Osteoblast (primary cell): ENCODE results near the gene ZNF500. TPM values are rescaled to one million over a fixed set of nuclear protein-coding genes. Genes with fewer than 3 reads are reported as not detected.

Source experiments
- DNase-seq: peaks from one replicate; pipeline ENCODE4 v3.0.0; 2011; ENCODE audit warnings: low spot score, mixed read lengths; ENCODE audit not compliant: insufficient read length; ENCODE audit errors: missing footprints
- H2AFZ ChIP-seq: 2 replicates; pipeline ENCODE4 v1.6.0; 2011; ENCODE audit warnings: mild to moderate bottlenecking, low read length
- H3K27ac ChIP-seq: 2 replicates; pipeline ENCODE4 v1.5.1; 2011; ENCODE audit warnings: mild to moderate bottlenecking, low read depth, low read length, moderate library complexity
- H3K27me3 ChIP-seq: 2 replicates; pipeline ENCODE4 v1.6.0; 2012; ENCODE audit warnings: mild to moderate bottlenecking, control low read depth, inconsistent platforms, low read length, moderate library complexity; ENCODE audit not compliant: insufficient read depth
- H3K36me3 ChIP-seq: 2 replicates; pipeline ENCODE4 v1.5.1; 2011; ENCODE audit warnings: mild to moderate bottlenecking, low read length, control low read depth, moderate library complexity; ENCODE audit not compliant: insufficient read depth
- H3K4me1 ChIP-seq: 2 replicates; pipeline ENCODE4 v1.5.1; 2011; ENCODE audit warnings: mild to moderate bottlenecking, low read length, control low read depth, moderate library complexity; ENCODE audit not compliant: insufficient read depth
- H3K4me2 ChIP-seq: 2 replicates; pipeline ENCODE4 v1.6.0; 2011; ENCODE audit warnings: mild to moderate bottlenecking, low read length; ENCODE audit not compliant: insufficient read depth
- H3K4me3 ChIP-seq: fragments of 200-600 bp; sonication (generic); 3 replicates; pipeline ENCODE4 v1.5.1; 2012; ENCODE audit warnings: mild to moderate bottlenecking, low read length, inconsistent platforms; ENCODE audit not compliant: insufficient read depth
- H3K79me2 ChIP-seq: 2 replicates; pipeline ENCODE4 v1.6.0; 2012; ENCODE audit warnings: mild to moderate bottlenecking, low read length, control low read depth, inconsistent platforms; ENCODE audit not compliant: insufficient read depth
- H3K9me3 ChIP-seq: 2 replicates; pipeline ENCODE4 v1.5.1; 2011; ENCODE audit warnings: low read depth, low read length, control low read depth
- H4K20me1 ChIP-seq: 2 replicates; pipeline ENCODE4 v1.6.0; 2012; ENCODE audit warnings: mild to moderate bottlenecking, low read length, control low read depth; ENCODE audit not compliant: insufficient read depth
- total RNA-seq: library from RNA; depleted of rRNA; stranded (reverse); fragments of >200 nt; gene quantifications from 2 replicates; pipeline ENCODE4 v1.2.3, GENCODE V29; 2012
- TF ChIP-seq, protein P1 (sequence below): IDR thresholded peaks from 2 replicates; pipeline ENCODE4 v1.5.1; 2011; ENCODE audit warnings: mild to moderate bottlenecking, low read depth, low read length, moderate library complexity; ENCODE audit errors: extremely low read depth

ZNF500 gene
- total RNA-seq, 1 donor = 14.5 TPM

- Histone ChIP-seq H3K4me1 (no peaks in the 10 kb centered on the region), H3K4me3 (no peak overlapping the region), H3K36me3 (peaks cover 57% of the 10 kb centered on the region), H3K27me3 (no peaks in the 10 kb centered on the region), H3K4me2 (no peak overlapping the region), H4K20me1 (peaks cover 3% of the 10 kb centered on the region), H2AFZ (no peak overlapping the region), H3K79me2 (no peaks in the 10 kb centered on the region), H3K9me3 (no peaks in the 10 kb centered on the region), H3K27ac (no peak overlapping the region)
- TF ChIP-seq, protein P1, sequence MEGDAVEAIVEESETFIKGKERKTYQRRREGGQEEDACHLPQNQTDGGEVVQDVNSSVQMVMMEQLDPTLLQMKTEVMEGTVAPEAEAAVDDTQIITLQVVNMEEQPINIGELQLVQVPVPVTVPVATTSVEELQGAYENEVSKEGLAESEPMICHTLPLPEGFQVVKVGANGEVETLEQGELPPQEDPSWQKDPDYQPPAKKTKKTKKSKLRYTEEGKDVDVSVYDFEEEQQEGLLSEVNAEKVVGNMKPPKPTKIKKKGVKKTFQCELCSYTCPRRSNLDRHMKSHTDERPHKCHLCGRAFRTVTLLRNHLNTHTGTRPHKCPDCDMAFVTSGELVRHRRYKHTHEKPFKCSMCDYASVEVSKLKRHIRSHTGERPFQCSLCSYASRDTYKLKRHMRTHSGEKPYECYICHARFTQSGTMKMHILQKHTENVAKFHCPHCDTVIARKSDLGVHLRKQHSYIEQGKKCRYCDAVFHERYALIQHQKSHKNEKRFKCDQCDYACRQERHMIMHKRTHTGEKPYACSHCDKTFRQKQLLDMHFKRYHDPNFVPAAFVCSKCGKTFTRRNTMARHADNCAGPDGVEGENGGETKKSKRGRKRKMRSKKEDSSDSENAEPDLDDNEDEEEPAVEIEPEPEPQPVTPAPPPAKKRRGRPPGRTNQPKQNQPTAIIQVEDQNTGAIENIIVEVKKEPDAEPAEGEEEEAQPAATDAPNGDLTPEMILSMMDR = no peak
- peak; percentile 37 for DNase-seq
These were observed 65.8 kb downstream of the ZNF500 start for GRCh38 chr16:4700997-4701743.

DNA sequence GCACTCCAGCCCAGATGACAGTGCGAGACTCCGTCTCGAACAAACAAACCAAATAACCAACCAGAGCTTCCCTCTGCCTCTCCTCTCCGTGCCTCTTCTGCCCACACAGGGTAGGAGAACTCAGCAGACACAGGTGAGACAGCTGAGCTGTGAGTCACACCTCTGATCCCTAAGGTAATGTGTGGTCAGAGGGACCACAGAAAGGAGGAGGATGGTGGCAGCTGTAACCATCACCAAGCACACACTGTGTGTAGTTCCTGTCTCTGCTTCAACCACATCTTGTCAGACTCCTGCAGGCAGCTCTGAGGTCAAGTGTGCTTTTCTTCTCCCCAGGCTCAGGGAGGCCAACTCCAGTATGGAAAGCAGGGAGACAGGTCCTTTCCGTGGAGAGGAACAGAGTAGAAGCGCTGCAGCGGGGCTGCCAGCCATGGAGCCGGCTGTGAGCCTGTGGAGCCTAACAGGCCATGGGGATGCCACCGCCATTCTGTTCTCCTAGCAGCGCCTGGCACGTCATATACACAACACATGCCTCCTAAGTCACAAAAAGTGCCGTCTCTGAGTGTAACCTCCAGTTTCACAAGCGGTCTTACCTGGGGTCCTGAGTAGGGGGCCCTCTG is 66.5 kb downstream of the ZNF500 start:
- peaks cover 4% of the 10 kb centered on the region for H4K20me1 ChIP-seq
- DNase-seq = peak; percentile 78
- H3K9me3 ChIP-seq = no peaks in the 10 kb centered on the region
- H3K4me2 ChIP-seq = no peak overlapping the region
- peaks cover under 1% of the 10 kb centered on the region for H3K79me2 ChIP-seq
- no peak overlapping the region for H3K4me3 ChIP-seq
- H3K36me3 ChIP-seq = peaks cover 61% of the 10 kb centered on the region
- TF ChIP-seq, protein P1 = no peak
- no peak overlapping the region for H2AFZ ChIP-seq
- no peak overlapping the region for H3K27ac ChIP-seq
- H3K4me1 ChIP-seq = peaks cover 3% of the 10 kb centered on the region
- H3K27me3 ChIP-seq = no peaks in the 10 kb centered on the region

DNA sequence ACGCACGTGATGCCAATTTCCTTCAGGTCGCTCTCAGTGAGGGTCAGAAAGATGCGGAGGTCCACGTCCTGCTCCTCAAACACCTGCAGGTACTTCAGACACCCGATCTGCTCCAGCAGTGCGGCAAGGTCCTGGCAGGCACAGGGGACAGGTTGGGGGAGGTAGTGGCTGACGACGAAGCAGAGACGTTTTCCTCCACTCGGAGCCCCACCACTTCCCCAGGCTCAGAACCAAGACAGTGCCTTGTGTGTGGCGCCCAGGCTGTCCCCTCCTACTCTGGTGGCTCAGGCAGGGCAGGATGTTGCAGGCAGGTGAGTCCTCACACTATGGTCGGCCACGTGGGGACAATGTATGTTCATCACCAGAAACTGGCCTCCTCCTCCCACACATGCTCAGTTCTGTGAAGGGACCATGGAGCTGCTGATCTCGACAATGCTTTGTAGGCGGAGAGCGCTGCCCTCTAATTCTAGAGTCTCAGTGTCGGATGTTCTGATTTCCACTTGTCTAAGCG is 67.9 kb downstream of the ZNF500 start:
- H3K36me3 ChIP-seq = peaks cover 56% of the 10 kb centered on the region
- peak; percentile 60 for DNase-seq

More for the DNA sequence above, 67.9 kb downstream of the ZNF500 start:
- Histone ChIP-seq H4K20me1 (peaks cover 13% of the 10 kb centered on the region), H3K4me3 (no peak overlapping the region), H3K27me3 (no peaks in the 10 kb centered on the region), H3K79me2 (peaks cover 4% of the 10 kb centered on the region), H3K27ac (no peak overlapping the region), H3K4me2 (no peak overlapping the region), H3K9me3 (no peaks in the 10 kb centered on the region), H3K4me1 (peaks cover 13% of the 10 kb centered on the region), H2AFZ (no peak overlapping the region)
- TF ChIP-seq, protein P1 = no peak
